Stimulated activated CD4-positive, alpha-beta T cell treated with anti-CD3 and anti-CD28 coated beads, Interleukin-1b, Interleukin-23, amount 100 ng/mL, for 48 hours (primary cell): Measurements from ENCODE around the gene PGM1.

Source experiments
- DNase-seq: peaks from one replicate; pipeline ENCODE4 v3.0.0-alpha.2; 2020

The PGM1 gene

DNA sequence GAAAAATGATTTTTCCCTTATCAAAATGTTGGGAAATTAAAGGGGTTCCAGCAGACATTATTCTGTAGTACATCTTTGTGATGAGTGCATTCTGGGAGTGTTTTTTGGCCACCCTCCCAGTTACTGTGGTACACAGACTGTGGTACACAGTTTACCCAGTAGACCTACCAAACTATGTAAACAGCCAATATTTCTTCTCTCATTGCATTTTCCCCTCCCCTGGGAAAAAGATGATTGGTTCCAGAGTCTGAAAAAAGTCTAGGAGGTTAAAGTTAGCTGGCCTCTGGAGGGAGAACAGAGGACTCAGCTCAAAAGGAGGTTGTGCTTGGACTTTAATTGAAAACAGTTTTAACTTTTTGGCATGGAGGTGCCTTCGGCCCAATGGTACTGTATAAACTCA is 42.5 kb downstream of the PGM1 start:
- DNase-seq, result no peak

DNA sequence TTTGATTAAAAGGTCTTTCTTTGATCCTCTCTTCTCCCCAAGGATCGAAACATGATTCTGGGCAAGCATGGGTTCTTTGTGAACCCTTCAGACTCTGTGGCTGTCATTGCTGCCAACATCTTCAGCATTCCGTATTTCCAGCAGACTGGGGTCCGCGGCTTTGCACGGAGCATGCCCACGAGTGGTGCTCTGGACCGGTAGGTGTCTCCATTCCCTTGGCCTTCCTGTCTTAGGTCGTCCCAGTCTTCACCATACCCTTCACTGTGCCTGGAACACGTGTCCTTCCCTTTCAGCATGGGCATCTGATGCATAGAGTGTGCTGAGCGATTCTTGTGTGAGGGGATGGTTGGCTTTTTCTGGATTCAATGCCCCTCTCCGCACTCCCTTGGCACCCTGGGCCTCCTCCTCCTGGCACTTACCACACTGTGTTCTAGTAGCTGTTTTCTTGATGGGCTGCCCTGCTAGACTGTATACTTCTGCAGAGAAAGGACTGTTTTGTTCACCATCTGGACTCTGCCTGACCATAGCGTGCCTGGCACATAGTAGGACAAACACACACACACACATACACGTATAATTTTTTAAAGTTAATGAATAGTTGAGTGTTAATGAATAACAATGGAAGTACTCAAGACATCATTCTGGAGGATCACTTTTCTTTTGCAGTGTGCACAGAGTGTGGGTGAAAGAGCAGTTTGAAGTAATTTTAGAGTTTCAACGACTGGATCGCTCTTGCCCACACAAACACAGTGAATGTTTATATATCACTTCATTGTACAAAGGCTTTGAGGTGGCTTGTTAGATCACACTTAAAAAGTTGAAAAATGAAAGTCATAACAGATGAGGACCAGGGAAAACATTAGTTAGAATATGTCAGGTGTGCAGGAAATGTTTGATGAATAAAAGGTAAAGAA is 43.2 kb downstream of the PGM1 start:
- no peak for DNase-seq

DNA sequence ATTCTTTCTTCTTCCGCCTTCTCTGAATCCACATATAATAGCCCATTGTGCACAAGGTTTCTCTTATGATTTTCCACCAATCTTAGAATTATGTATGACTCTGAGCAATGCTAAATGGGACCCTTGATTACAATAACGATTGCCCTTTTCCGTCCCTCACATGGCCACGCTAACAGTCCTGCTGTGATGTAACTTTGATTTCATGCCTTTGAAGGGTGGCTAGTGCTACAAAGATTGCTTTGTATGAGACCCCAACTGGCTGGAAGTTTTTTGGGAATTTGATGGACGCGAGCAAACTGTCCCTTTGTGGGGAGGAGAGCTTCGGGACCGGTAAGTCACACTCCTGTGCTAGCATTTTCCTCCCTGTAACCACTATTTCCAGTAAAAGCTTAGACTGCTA is 45.3 kb downstream of the PGM1 start:
- no peak for DNase-seq

DNA sequence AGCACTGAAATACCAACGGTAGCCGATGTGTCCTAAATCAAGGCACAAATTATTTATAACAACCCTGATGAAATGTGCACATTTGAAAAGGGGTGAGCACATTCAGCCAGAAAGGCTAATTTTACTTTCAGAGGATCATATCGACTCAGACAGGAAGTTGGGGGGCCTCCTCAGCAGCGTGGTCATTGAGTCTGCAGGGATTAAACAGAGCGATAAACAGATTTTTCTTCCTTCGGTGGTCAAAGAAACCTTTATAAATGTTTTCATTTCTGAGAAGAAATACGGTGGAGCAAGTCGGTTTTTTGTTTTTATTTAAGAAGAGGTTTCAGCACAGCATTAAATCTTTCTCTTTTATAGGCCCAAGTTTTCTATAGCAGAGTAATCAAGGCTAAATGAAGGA is 45.7 kb downstream of the PGM1 start:
- no peak for DNase-seq

DNA sequence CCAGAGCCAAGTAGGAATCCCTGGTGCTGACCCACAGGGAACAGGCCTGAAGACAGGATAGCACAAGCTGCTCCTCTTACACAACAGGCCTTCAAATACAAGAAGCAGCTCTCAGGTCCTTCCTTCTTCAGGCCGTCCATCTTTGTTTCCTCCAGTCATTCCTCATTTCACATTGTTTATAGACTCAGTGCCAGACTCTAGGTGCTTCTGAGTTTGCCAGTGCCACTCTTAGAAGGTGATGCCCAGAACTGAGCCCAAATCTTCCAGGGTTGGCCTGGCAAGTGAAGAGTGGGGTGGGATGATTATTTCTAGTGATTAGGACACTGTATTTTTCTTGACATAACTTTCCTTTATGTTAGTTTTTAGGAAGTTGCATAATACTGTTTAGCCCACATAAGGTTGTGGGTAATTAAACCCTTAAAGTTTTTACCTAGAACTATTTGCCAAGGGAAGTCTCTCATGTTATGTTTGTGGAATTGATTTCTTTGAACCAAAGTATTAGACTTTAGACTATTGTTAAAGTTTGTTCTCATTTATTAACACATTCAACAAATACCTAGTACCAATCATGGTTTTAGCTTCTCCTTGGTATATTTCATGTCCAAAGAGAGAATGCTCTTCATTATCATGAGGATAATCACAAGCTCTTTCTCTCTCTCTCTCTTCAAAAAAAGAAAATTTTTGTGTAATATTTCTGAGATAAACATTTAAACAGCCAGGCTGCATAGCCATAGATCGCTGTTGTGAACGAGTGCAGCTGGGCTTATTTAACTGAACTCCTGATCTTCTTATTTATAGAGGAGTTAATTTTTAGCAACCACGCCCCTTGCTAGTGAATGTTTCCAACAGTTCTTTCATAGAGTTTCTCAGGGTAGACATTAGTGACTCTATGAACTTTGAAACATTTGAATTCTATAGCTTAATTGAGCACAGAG is 47.7 kb downstream of the PGM1 start:
- no peak for DNase-seq

DNA sequence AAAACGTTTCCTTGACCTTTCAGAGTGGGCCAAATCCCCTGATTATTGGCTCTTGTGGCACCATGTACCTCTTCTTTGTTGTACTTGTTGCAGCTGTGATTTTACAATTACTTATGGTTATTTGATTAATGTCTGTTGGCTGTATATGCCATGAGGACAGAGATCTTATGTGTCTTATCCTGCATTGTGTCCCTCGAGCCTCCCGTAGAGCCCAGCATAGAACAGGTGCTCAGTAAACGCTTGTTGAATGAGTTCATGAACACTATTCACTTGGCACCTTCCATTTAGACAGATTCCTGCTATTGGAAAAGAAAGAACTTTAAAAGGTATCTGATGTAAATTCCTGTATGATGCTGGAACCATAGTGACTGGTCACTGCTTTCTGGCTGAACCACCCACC is 48.4 kb downstream of the PGM1 start:
- DNase-seq, result no peak

DNA sequence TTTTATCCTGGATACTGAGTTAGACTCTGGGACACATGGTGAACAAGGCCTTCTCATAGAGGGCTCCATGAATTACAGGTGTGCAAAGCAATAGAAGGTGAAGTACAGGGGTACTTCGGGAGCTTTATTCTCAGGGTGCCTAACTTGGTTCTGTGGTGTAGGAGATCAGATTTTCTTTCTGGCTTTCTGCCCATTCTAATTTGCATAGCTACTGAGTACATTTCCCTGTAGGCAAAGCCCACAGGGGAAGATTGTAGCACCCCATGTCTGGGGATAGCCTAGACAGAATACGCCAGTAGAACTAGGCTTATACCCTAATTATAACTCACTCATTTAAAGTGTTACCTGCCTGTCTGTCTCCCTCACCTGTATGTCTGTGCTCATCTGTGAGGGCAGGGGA is 49.7 kb downstream of the PGM1 start:
- DNase-seq, result no peak

DNA sequence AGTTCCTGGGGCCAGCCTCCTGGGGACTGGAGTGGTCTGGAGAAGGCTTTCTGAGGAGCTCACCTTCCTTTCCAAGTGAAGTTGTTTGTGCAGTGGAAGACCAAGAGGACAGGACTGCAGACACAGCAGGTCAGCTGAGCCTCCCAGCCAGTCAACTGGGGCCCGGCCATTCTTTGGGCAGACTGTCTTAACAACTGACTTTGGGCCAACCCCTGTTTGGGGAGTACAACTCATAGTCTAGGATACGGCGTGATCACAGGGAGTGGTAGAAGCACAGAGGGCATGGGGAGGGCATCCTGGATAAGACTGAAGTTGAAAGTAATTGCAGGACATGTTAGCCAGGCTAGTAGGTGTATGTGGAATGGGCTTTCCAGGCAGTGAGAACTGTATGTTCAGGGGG is 50.3 kb downstream of the PGM1 start:
- no peak for DNase-seq

DNA sequence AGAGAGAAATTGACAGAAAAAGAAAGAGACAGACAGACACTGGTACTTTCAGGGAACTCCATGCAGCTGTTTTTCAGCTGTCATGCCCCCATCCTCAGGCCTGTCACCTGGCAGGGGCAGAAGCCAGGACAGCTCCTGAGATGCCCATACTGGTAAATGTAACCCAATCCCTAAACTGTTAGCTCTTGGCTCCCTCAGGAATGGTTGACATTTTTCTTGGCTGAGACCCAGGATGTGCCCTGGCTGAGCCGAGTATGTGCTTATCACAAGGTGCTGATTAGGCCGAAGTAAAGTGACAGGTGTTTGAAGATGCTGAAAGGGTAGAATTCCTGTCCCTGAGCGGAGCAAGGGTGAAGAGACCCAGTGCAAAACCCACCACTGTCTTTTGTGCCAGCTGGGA is 50.7 kb downstream of the PGM1 start:
- no peak for DNase-seq

DNA sequence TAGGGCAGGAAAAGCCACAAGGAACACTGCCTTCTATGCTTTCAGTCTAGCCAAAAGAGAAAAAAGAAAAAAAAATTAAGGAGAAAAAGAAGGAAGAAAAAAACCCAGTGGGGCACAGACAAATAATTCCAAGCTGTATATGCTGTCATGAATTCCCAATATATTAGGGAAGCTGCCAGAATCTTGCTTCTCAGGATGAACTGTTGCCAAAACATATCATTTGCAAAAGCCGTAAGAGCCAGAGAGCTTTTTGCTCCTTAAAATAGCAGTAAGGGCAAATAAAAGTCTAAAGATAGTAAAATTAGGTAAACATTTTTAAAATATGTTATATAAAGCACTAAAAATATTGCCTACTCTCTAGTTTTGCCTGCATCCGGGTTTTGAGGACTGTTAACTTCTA is 52.1 kb downstream of the PGM1 start:
- DNase-seq, result no peak

DNA sequence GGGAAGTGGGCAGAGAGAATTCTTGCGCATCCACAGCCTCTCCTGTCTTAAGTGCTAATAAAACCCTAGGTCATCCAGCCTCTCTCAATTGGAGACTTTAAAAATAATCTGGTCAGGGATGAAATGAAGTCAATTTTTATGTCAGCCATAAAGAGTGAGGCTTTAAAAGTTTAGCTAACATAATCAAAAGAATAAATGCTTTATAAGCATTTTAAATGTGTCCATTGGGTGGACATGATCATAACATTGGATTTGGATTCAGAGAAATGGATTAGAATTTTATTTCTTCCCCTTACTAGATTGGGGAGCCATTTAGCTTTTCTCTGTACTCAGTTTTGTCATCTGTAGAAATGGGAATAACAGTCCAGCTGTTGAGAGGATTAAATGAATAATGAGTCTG is 55.5 kb downstream of the PGM1 start:
- DNase-seq, result no peak

DNA sequence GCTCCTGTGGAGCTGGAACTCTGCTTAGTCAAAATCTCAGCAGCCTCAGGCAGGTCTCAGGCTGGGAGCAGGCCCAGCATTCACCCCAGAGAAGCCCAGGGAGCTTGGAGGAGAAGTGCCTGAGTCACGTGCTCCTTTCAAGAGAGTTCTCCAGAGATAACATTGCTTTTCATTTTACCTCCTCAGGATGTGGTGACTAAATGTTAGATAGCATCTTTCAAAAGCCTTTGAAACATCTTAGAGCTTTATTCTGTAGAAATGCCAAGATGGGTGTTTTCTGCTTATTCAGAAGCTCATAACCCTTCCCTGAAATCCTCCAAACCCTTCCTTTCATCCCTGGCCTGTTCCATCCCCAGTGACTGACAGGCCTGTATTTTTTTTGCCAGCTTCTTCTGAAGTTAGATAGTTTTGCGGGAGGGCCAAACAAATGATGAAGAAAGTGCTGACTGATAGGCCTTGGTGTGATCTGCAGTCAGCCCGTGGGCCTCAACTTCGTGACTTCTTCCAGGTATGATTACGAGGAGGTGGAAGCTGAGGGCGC is 58.0 kb downstream of the PGM1 start:
- DNase-seq, result peak; percentile 25

DNA sequence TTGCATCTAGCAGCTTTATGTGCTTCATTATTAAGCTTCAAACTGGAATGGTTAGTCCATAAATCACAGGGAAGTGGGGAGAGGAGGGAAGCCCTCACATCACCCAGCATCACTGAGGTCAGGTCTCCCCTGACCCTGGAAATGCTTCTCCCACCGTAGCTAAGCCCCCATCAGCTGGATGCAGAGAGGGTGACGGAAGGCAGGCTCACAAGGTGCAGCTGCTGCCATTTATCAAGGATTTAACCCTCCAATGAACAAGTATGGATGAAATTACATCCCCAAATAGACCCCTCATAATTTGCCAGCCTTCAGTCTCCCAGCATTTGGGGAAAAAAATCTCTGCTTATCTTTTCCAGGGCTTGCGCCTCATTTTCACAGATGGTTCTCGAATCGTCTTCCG is 60.8 kb downstream of the PGM1 start:
- DNase-seq, result no peak

DNA sequence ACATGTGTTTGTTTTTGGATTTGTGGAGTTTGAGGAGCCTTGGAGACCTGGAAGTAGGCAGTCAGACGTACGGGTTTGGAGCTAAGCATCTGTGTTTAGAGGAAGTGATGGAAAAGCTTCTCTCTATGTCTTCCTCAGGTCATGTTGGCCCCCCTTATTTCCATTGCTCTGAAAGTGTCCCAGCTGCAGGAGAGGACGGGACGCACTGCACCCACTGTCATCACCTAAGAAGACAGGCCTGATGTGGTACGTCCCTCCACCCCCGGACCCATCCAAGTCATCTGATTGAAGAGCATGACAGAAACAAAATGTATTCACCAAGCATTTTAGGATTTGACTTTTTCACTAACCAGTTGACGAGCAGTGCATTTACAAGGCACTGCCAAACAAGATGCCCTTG is 66.2 kb downstream of the PGM1 start:
- no peak for DNase-seq

DNA sequence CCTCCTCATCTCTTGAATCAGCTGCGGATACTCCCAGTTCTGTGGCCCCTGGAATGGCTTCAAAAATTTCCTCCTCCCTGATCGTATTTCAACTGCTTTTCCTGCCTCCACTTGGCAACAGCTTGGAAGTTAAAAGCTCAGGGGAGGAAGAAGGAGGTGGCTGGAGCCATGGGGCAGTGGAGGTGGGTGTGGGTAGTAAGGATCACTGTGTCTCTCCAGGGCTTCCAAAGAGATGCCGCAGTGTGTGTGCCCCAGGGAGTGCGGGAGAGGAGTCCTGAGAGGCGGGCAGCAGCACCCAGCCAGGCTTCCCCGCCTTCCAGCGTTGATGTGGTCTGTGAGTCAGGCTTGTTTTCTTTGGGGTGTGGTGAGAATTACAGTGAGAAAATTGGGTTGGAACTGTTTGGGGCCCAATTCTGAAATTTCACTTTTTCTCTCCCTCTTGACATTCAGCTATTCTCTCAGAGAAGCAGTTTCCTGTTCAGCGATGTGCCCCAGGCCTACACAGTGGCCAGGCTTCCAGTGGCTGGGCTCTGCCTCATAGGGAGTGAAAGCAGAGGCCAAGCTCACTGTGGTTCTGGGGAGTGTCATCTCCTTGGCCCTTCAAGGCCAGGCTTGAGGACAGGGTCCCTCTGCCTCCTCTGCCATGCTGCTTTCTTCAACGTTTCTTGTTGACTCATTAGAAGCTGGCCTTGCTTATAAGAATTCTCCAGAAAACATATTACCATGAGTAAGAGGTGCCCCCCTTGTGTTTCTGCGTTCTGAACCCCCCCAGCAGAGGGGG is 69.0 kb downstream of the PGM1 start:
- DNase-seq, result no peak

DNA sequence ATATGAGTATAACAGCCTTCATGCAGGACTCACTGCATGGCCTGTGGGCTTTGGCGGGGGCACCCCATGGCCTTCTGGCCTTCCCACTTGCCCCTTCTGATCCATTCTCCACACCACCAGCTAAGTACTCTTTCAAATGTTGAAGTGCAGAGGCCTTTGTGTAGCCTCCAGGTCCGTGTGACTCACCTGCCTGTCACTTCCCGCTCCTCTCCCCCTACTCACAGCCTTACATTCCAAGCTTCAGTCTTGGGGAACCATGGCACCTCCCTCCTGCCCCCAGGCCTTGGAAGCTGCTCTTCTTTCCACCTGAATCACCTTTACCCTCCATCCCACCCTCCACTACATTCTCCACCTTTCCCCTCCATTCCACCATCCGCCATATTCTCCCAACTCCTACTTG is 69.6 kb downstream of the PGM1 start:
- no peak for DNase-seq

DNA sequence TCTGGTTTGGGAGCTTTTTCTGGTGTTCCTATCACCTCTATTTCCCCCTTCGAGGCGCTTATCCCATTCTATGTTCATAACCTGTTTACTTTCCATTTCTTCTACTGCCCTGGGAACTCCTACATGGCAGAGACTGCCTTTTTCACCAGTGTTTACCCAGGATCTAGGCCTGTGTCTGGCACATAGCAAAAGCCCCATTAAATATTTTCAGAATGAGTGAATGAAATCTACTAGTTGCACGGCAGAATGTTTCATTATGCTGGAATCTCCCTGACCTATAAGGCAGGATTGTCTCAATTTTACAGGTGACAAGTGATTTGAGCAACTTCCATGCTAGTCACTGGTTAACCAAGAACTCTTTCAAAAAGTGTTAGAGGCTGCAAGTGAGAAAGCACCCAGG is 70.1 kb downstream of the PGM1 start:
- no peak for DNase-seq

DNA sequence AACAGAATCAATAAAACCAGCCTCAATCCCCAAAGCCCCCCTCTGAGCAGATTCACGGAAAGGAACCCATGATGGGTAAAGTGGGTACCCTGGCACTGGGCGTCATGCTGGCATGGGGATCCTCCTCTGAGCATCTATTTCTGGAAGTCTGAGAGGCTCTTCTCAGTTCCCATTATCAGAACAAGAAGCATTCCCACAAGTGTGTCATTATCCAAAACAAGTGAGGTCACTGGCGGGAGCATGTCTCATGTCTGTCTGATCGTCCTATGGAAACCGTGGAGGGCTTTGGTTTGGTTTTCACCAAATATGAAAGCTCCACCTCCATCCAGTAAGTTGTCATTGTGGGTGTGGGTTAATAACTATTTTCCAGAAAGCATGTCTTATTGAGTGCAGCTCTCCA is 70.7 kb downstream of the PGM1 start:
- no peak for DNase-seq

DNA sequence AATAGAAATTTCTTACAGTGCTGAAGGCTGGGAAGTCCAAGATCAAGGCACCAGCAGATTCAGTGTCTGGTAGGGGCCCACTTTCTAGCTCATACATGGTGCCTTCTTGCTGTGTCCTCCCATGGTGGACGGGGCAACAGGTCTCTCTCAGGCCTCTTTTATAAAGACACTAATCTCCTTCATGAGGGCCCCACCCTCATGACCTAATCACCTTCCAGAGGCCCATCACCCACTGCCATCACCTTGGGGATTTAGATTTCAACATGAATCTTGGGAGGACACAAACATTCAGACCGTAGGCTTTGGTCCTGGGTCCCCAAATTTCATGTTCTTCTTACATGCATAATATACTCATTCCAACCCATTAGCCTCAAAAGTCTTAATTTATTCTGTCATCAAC is 71.5 kb downstream of the PGM1 start:
- DNase-seq, result no peak

DNA sequence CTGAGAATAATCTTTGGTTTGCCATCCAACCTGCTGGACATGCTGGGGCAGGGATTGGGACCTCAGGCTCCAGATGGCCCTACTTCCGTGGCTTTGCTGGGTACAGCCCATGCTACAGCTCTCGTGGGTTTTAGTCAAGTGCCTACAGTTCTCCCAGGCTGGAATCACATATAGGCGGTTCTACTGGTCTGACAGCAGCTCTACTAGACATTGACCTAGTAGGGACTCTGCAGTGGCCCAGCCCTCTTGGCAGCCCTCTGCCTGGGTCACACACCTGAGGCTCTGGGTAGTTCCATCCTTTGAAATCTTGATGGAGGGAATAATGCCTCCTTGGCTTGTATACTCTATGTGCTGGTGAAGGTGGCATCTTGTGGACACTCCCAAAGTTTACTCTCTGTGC is 72.2 kb downstream of the PGM1 start:
- no peak for DNase-seq

DNA sequence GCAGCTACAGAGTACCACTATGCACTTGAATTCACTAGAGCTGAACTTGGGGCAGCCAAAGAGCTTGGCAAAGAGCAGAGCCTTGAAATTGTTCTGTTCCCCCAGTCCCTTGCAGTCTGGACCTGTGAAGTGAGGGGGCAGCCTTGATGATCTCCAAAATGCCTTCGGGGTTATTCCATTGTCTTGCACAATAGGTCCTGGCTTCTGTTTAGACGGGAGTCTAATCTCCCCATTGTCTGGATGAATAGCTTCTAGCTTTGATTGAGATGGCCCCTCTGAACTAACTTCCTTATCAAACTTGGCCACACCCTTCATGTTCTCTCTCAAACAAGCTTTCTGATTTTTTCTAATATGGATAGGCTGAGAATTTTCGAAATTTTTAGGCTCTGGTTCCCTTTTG is 72.6 kb downstream of the PGM1 start:
- no peak for DNase-seq

DNA sequence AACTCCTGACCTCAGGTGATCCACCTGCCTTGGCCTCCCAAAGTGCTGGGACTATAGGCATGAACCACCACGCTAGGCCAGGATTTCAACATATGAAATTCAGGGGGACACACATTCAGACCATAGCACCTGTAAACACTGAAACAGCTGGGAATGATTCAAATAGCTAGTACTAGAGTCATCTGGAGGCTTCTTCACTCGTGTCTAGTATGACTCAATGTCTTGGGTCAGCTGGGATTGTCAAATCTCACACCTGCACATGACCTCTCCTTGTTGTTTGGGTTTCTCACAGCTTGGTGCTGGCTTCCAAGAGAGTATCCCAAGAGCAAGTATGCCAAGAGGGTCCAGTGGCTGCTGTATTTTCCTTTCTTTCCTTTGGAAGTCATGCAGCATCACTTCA is 75.1 kb downstream of the PGM1 start:
- DNase-seq, result no peak
